Activated T-helper 1 cell treated with Interleukin-2 at 50 U/mL for 16 hours (primary cell): Measurements from ENCODE around the gene EXO5.
"Not testable (repeated sequence)": the region's sequence is repeated elsewhere in the genome, so short reads cannot be mapped to it uniquely, and the experiment has no call there.

Experiments
- DNase-seq: peaks from one replicate; pipeline ENCODE4 v3.0.0-alpha.2; 2020; ENCODE audit warnings: low read depth

EXO5 gene

GRCh38 chr1:40508375-40509341 is at the start of gene EXO5:
Gene EXO5, plus strand, starts transcription at chr1:40508767. Its CDS starts 5,778 bp downstream, at chr1:40514545.
- DNase-seq, result peak; percentile 69

- no peak for DNase-seq
These were observed 45.5 kb upstream of the EXO5 start for GRCh38 chr1:40462956-40463590.

GRCh38 chr1:40469327-40469726 is 39.2 kb upstream of the EXO5 start:
- no peak for DNase-seq

- no peak for DNase-seq
These were observed 33.3 kb upstream of the EXO5 start for GRCh38 chr1:40475268-40475667.

- peak; percentile 54 for DNase-seq
These were observed 31.5 kb upstream of the EXO5 start, which contains the start of gene ZFP69 for GRCh38 chr1:40476924-40477677. Gene ZFP69, plus strand, starts transcription at chr1:40477290. Its CDS starts 2,072 bp downstream, at chr1:40479362.

GRCh38 chr1:40477678-40478053 is 30.9 kb upstream of the EXO5 start:
- DNase-seq, result no peak

GRCh38 chr1:40478276-40478675 is 30.3 kb upstream of the EXO5 start:
- DNase-seq, result no peak

- no peak for DNase-seq
These were observed 29.4 kb upstream of the EXO5 start for GRCh38 chr1:40479156-40479555.

GRCh38 chr1:40495315-40495903 is 13.2 kb upstream of the EXO5 start:
- DNase-seq, result no peak

- not testable (repeated sequence) for DNase-seq
These were observed 5.9 kb upstream of the EXO5 start for GRCh38 chr1:40502651-40503050.

- no peak for DNase-seq
These were observed 594 bp upstream of the EXO5 start for GRCh38 chr1:40507973-40508372.

GRCh38 chr1:40519517-40519916 is 10.9 kb downstream of the EXO5 start:
- no peak for DNase-seq

- DNase-seq, result no peak
These were observed 22.3 kb downstream of the EXO5 start for GRCh38 chr1:40530735-40531380.

GRCh38 chr1:40531381-40532061 is 23.0 kb downstream of the EXO5 start, which contains the start of gene ZNF684:
Gene ZNF684, plus strand, starts transcription at chr1:40531637. Its CDS starts 1,530 bp downstream, at chr1:40533167.
- peak; percentile 73 for DNase-seq

- DNase-seq, result no peak
These were observed 23.5 kb downstream of the EXO5 start for GRCh38 chr1:40532062-40532389.

- DNase-seq, result no peak
These were observed 24.4 kb downstream of the EXO5 start for GRCh38 chr1:40532844-40533424.

- DNase-seq, result no peak
These were observed 26.0 kb downstream of the EXO5 start for GRCh38 chr1:40534589-40534988.

GRCh38 chr1:40535732-40536131 is 27.2 kb downstream of the EXO5 start:
- no peak for DNase-seq

- DNase-seq, result no peak
These were observed 30.8 kb downstream of the EXO5 start for GRCh38 chr1:40539338-40539737.

- no peak for DNase-seq
These were observed 38.4 kb downstream of the EXO5 start for GRCh38 chr1:40546957-40547356.

GRCh38 chr1:40553017-40553416 is 44.5 kb downstream of the EXO5 start:
- no peak for DNase-seq
